Measurements from ENCODE around the gene RAB31.

RAB31 gene

DNA sequence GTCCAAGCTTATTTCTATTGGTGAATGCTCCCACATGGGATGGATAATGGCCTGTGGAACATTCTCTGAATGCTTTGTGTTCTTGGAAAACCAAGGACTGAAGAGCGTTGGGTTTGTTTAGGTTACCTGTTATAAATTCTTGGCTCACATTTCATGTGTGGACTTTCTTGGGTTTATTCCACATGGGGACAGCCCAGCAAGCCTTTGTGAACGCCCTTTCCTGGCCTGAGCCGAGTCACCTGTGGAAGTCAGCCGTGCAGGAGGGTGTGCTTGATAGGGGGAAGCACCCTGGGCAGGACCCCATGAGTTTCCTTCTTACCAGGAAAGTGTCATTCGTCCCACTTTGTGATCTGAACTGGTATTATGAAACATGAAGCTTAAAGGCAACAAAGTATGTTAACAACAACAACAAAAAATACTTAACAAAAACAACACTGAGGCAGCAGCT is 4.1 kb downstream of the RAB31 start:
- TF ChIP-seq, protein P1, sequence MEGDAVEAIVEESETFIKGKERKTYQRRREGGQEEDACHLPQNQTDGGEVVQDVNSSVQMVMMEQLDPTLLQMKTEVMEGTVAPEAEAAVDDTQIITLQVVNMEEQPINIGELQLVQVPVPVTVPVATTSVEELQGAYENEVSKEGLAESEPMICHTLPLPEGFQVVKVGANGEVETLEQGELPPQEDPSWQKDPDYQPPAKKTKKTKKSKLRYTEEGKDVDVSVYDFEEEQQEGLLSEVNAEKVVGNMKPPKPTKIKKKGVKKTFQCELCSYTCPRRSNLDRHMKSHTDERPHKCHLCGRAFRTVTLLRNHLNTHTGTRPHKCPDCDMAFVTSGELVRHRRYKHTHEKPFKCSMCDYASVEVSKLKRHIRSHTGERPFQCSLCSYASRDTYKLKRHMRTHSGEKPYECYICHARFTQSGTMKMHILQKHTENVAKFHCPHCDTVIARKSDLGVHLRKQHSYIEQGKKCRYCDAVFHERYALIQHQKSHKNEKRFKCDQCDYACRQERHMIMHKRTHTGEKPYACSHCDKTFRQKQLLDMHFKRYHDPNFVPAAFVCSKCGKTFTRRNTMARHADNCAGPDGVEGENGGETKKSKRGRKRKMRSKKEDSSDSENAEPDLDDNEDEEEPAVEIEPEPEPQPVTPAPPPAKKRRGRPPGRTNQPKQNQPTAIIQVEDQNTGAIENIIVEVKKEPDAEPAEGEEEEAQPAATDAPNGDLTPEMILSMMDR (IDR thresholded peaks at IDR 0.05; ENCODE audit: low read depth, low read length, missing control alignments): no peak
- H3K27ac ChIP-seq: no peak overlapping the region
- H3K36me3 ChIP-seq (replicated peaks): peaks cover 3% of the 10 kb centered on the region
- H3K27me3 ChIP-seq (replicated peaks): no peaks in the 10 kb centered on the region
- in situ Hi-C loops (cut with HindIII; ENCODE audit: low pct_ligation_motif_present, low sequenced_read_pairs): no loop called here
- no peak overlapping the region for H3K4me3 ChIP-seq (ENCODE audit: low read depth, low read length)
- DNase-seq: no peak

DNA sequence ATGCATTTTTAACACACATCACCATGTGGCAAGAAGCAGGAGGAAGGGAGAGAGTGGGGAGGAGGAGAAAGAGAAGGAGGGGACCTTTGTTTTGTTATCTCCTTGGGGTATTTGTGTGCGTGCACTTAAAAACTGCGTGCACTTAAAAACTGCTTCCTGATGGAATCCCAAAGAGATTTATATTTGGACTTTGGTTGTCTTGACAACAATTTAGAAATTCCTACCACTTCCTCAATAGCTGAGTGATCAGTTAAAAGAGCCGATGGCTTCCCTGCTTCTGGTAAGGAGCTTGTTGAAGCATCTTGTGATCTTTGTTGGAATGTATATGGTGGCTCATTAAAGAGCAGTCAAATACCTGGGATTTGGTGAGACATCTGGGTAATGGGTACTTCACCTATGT is 4.5 kb downstream of the RAB31 start:
- no peak overlapping the region for H3K4me3 ChIP-seq (ENCODE audit: low read depth, low read length)
- DNase-seq: no peak
- TF ChIP-seq, protein P1 (IDR thresholded peaks at IDR 0.05; ENCODE audit: low read depth, low read length, missing control alignments): no peak
- peak overlapping the region; percentile 30 for H3K27ac ChIP-seq
- no peaks in the 10 kb centered on the region for H3K27me3 ChIP-seq (replicated peaks)
- peaks cover 3% of the 10 kb centered on the region for H3K36me3 ChIP-seq (replicated peaks)
- in situ Hi-C loops (cut with HindIII; ENCODE audit: low pct_ligation_motif_present, low sequenced_read_pairs): no loop called here

DNA sequence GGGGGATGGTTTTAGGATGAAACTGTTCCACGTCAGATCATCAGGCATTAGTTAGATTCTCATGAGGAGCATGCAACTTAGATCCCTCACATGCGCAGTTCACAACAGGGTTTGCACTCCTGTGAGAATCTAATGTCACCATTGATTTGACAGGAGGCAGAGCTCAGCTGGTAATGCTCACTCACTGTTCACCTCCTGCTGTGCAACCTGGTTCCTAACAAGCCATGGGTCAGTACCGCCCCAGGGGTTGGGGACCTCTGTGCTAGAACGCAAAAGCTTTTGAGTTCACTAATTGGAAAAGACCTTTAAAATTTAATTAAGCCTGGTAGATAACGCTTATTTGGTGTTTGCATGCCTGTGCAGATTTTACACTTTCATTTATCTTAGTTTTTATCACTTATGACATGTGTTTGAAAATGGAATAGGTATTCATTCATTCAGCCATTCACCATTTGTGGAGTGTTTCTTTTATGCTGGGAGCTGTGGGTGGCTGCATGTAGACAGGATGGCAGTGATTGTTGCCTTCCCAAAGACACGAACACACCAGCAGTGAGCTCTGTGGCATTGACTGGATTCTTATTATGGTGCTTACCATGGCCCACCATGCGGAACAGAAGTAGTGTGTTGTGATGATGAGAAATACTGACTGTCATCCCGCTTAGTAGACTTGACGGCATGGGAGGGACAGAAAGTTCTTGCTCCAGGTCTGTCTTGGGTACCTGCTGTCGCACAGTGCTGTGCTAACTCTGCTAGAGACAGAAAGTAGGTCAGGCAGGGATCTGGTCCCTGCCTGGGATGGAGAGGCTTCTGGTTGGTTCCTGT is 6.4 kb downstream of the RAB31 start:
- in situ Hi-C loops (cut with HindIII; ENCODE audit: low pct_ligation_motif_present, low sequenced_read_pairs): no loop called here

DNA sequence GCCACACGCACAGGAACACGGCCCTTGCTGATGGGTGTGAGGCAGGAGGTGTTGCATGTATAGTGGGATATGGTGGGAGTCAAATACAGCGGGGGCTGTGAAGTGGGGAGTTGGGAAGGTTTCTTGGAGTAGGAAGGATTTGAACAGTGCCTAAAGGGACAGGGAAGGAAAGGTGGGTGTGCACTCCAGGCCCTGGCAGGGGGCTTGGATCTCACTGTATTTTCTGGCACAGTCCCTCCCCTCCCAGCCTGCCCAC is 6.9 kb downstream of the RAB31 start:
- no peaks in the 10 kb centered on the region for H3K27me3 ChIP-seq (replicated peaks)
- H3K36me3 ChIP-seq (replicated peaks): peaks cover 3% of the 10 kb centered on the region
- TF ChIP-seq, protein P1 (IDR thresholded peaks at IDR 0.05; ENCODE audit: low read depth, low read length, missing control alignments): no peak
- in situ Hi-C loops (cut with HindIII; ENCODE audit: low pct_ligation_motif_present, low sequenced_read_pairs): no loop called here
- DNase-seq: no peak
- no peak overlapping the region for H3K27ac ChIP-seq
- H3K4me3 ChIP-seq (ENCODE audit: low read depth, low read length): no peak overlapping the region

More for the DNA sequence above, 6.4 kb downstream of the RAB31 start:
- TF ChIP-seq, protein P1 (IDR thresholded peaks at IDR 0.05; ENCODE audit: low read depth, low read length, missing control alignments): no peak
- no peak overlapping the region for H3K27ac ChIP-seq
- no peak overlapping the region for H3K4me3 ChIP-seq (ENCODE audit: low read depth, low read length)
- peaks cover 3% of the 10 kb centered on the region for H3K36me3 ChIP-seq (replicated peaks)
- no peak for DNase-seq
- H3K27me3 ChIP-seq (replicated peaks): no peaks in the 10 kb centered on the region

DNA sequence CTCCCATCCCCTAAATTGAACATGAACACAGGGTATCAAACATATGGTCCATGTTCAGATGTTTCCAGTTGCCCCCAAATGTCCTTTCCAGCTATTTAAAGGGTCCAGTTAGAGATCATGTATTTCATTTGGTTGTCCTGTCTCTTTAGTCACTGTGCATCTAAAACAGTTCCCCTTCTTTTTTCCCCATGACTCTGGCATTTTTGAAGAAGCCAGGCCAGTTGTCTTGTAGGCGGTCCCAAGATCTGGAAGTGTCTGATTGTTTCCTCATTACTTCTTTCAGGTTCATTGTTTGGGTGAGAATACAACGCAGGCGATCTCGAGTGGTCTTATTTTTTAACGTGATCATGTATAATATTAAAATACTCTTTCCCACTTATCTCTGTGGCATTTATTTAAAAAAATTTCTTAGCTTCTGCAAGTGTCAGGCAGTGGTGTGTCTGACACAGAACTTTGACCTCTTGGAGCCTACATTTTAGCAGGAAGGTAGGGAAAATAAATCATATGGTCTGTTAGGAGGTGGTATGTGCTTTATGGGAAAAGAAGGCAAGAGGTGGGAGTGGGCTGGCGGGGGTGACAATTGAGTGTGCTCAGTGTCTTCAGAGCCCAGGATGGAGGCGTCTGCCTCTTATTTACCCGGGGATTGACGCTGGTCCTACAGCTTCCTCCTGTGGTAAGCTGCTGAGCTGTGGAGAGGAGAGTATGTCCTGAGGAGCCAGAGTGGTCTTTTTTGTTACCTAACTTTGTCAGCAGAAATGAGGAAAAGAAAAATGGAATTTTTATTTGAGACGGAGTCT is 8.1 kb downstream of the RAB31 start:
- peaks cover 3% of the 10 kb centered on the region for H3K36me3 ChIP-seq (replicated peaks)
- in situ Hi-C loops (cut with HindIII; ENCODE audit: low pct_ligation_motif_present, low sequenced_read_pairs): no loop called here
- TF ChIP-seq, protein P1 (IDR thresholded peaks at IDR 0.05; ENCODE audit: low read depth, low read length, missing control alignments): no peak
- no peak for DNase-seq
- no peak overlapping the region for H3K4me3 ChIP-seq (ENCODE audit: low read depth, low read length)
- no peak overlapping the region for H3K27ac ChIP-seq
- H3K27me3 ChIP-seq (replicated peaks): no peaks in the 10 kb centered on the region
